Epidermal melanocyte (primary cell): ENCODE measurements around the gene DDX4.

Source experiments
- DNase-seq: peaks from one replicate; pipeline ENCODE4 v3.0.0; 2011; ENCODE audit warnings: low spot score; ENCODE audit not compliant: insufficient read length

Gene DDX4

DNA sequence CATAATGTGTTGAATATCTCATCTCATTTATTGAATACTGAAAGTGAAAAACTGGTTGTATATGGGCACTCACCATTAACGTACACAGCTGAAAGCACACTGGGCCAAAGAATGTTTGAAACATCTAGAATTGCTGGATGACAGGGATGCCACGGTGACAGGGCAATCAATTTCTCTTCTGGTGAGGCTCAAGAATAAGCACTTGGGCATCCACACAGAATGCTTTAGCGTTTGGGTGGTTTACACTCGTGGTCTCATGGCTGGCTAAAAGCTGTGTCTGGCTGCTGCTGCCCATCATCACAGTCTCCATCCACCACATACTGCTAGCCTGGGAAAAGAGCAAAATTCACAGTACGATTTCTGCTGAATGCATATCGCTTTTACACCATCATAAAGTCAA, 82.6 kb downstream of the DDX4 start:
- no peak for DNase-seq

- DNase-seq = no peak
Observed at GRCh38 chr5:55821731-55822512, 84.1 kb downstream of the DDX4 start.

DNA sequence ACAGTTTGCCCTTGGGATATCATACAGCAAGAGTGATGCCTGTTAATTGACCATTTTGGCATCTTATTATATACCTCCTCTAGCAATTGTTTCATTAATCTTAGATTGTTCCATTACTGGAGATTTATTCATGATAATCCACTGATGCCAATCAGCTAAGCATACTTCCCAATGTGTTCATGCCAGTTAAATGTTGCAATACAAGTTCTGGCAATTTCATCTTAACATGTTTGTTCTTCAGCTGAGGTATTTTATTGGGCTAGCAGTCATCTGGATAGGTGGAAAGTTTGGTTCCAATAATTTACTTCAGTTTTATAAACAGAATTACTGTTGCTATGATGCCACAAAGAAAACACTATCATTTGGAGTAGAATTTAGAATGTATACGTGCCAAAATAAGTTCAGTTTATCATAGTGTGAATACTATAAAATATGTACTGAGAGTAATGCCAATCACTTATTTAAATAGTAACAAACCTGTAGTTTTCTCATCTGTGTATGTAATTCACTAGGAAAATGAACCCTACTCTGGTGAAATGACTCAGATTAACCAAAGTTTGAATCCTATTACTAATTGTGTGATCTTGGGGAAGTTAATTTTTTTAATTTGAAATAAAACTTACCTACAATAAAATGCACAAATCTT, 85.4 kb downstream of the DDX4 start:
- DNase-seq = no peak

DNA sequence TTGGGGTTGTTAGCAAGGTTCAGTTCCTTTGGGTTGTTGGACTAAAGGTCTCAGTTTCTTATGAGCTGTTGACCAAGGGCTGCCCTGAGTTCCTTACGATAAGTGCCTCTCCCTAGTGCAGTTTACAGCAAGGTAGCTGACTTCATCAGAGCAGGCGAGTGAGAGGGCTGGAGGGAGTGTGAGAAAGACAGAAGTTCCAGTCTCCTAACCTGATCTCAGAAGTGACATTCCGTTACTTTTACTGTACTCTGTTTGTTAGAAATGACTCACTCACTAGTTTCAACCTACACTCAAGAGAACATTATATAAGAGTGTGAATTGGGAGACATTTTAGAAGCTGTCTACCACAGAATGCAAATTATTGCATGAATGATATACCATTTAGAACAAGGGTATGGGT, 92.1 kb downstream of the DDX4 start:
- no peak for DNase-seq

DNA sequence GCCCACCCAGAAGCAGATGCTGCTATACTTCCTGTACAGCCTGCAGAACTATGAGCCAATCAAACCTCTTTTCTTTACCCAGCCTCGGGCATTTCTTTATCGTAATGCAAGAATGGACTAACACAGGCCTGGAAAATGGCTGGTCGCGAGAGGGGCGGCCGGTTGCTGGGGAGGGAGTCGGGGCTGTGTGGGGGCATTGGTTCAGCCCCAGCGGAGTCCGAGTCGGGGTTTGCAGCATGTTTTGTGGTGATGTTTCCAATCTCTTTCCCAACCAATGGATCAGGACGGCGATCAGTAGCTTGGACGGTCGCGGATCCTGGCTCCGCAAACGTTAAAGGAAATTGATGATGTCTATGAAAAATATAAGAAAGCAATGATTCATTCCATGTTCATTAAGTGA, 94.6 kb downstream of the DDX4 start:
- no peak for DNase-seq

DNA sequence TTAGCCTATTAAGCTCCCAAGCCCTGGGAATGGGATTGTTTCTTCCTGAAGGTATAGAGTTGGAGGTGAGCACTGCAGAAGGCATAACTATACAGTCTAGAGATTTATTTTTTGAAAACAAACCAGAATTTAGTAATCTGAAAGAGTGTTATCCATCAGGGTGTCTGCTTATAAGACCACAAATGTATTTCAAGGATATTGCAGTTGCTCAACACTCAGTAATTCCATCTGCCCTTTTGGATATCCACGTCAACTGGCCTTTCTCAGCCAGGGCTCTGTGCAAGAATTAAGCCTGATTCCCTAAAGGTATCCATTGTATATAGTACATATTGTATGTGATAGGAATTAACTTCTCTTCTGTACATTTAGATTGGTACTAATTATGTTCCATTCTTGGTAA, 98.3 kb downstream of the DDX4 start:
- no peak for DNase-seq

DNA sequence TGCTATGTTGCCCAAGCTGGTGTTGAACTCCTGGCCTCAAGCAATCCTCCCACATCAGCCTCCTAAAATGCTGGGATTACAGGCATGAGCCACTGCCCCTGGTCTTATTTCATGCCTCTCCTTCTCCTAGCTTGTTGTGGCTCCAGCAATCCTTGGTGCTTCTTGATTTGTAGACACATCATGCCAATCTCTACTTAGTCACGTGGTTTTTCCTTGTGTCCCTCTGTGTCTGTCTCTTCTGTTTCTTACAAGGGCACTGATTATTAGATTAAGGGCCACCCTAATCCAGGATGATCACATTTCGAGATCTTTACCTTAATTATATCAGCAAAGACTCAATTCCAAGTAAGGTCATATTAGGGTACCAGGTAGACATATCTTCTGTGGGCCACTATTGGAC, 104.1 kb downstream of the DDX4 start:
- DNase-seq = no peak

DNA sequence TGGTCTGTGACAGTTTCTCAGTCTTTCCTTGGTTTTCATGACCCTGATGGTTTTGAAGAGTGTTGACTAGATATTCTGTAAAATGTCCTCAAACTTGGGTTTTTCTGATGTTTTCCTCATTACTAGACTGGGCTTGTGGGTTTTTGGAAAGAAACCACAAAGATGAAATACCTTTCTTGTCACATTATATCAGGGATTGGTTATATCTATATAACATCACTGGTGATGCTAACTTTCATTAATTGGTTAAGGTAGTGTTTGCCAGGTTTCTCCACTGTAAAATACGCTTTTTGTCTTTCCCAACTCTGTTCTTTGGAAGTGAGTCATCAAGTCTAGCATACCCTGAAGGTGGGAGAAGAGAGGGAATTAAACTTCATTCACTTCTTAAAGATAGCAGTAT, 110.0 kb downstream of the DDX4 start:
- no peak for DNase-seq

- no peak for DNase-seq
Observed at GRCh38 chr5:55848783-55849182, 110.9 kb downstream of the DDX4 start.

- no peak for DNase-seq
Observed at GRCh38 chr5:55850839-55851674, 113.2 kb downstream of the DDX4 start, which contains the start of gene IL31RA. Gene IL31RA (plus strand): TSS chr5:55851357. CDS start chr5:55851571, 214 bp downstream.

DNA sequence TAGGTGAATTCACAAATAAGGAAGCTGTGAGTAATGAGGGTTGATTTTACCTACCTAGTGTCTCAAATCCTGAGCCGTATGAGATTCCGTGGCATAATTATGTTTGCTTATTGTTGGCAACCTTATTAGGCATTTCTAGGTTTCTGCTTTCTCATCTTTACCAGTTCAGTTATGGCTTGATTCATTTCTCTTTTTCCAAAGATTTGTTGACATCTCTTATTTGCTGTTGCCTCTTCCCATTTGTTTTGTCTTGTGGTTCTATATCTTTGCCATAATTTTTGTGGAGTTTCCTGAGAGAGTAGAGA, 113.8 kb downstream of the DDX4 start:
- DNase-seq = no peak

DNA sequence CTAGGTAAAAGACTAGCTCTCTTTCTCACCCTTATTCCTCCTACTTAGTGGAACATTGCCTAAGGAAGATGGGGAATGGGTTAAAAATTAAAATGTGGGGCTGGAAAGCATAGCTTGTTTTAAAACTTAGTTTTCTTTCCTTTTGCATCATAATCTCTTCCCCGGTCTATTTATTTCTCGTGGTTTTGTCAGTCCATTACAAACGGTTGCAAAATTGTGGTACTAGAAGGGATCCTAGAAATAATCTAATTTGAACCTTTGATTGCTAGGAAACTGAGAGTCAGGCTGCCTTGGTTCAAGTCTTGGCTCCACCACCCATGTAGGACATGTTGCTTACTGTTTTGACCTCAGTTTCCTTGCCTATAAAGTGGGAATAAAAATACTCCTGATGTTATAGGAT, 114.6 kb downstream of the DDX4 start:
- DNase-seq = no peak

- DNase-seq = no peak
Observed at GRCh38 chr5:55853041-55853670, 115.3 kb downstream of the DDX4 start.

DNA sequence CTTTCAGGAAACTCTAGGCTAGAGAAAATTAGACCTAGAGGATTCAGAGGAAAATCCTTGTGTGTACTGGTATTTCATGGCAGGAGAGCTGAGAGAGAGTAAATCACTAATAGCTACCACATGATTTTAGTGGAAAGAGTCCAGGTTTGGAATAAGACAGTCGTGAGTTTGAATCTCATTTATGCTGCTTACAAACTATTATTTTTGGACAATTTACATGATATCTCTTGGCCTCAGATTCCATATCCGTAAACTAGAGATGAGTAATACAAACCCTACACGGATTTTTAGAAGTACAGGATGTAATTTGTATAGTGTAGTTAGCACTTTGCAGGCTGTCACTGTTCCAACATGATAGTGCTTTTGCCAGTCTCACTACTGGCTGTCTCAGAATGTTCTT, 116.0 kb downstream of the DDX4 start:
- DNase-seq = no peak

GRCh38 chr5:55855509-55855908, 117.6 kb downstream of the DDX4 start:
- DNase-seq = no peak

- DNase-seq = no peak
Observed at GRCh38 chr5:55856516-55857246, 118.8 kb downstream of the DDX4 start.

DNA sequence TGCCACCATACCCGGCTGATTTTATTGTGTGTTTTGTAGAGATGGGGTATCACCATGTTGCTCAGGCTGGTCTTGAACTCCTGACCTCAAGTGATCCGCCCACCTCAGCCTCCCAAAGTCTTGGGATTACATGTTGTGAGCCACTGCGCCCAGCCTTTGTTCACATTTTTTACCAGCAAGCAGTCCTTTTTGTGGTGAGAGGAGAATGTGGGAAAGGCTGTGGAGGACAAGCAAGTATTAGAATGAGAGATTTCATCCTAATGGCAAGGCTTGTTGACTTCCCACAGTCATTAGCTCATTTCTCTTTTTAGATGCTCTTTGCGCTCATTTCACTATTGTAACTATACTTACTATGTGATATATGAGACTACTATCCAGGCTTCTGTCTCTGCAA, 119.4 kb downstream of the DDX4 start:
- DNase-seq = no peak

- DNase-seq = no peak
Observed at GRCh38 chr5:55858104-55858503, 120.2 kb downstream of the DDX4 start.

DNA sequence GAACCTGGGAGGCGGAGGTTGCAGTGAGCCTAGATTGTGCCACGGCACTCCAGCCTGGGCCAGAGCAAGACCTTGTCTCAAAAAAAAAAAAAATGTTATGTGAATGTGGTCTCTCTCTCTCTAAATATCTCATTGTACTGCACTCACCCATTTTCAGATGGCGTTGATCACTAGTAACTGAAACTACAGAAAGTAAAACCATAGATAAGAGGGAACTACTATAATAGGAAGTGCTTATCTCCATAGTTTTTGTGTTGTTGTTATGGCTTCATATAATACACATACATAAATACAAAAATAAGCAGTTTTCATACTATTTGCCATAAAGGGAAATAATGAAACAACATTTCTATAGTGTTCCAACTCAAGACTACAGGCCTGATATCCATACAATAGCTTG, 122.4 kb downstream of the DDX4 start:
- DNase-seq = no peak

DNA sequence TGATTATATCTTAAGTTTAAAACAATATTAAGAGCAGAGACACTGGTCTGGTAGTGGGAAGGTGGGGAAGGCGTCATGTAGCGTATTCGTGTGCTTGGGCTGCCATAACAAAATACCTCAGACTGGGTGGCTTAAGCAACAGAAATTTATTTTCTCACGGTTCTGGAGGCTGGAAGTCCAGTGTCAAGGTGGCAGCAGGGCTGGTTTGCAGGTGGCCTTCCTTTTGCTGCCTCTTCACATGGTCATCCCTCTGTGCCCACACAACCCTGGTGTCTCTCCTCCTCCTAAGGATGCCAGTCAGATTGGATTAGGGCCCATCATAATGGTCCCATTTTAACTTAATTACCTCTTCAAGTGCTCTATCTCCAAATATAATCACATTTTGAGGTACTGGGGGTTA, 122.8 kb downstream of the DDX4 start:
- no peak for DNase-seq
